Central memory CD8-positive, alpha-beta T cell (primary cell): ENCODE measurements around the gene AGR3.
A peak's percentile ranks its signal among the peaks of the same experiment; 100 is the strongest.

Experiments used
- ATAC-seq: fragments of 150-1000 bp; cut with Tn5 transposase; replicated peaks from 2 replicates; pipeline ENCODE4 v1.10.0; 2022; ENCODE audit warnings: mild to moderate bottlenecking, moderate FRiP score, moderate number of reproducible peaks; ENCODE audit not compliant: poor library complexity, severe bottlenecking; ENCODE audit errors: extremely low read depth
- DNase-seq, 2 donors: peaks; one replicate each; pipeline ENCODE4 v3.0.0; 2021; ENCODE audit warnings: low spot score in 2 of 2
- H3K27ac Mint-ChIP-seq: one replicate; pipeline ENCODE4 v1.8.0; 2022; ENCODE audit warnings: low read depth, mild to moderate bottlenecking, moderate library complexity, mixed read lengths
- H3K27me3 Mint-ChIP-seq: one replicate; pipeline ENCODE4 v1.8.0; 2022; ENCODE audit warnings: mixed read lengths
- H3K36me3 Mint-ChIP-seq: one replicate; pipeline ENCODE4 v1.8.0; 2022; ENCODE audit warnings: mild to moderate bottlenecking, moderate library complexity, mixed read lengths; ENCODE audit not compliant: insufficient read depth
- H3K4me1 Mint-ChIP-seq: one replicate; pipeline ENCODE4 v1.8.0; 2022; ENCODE audit warnings: mixed read lengths
- H3K4me3 Mint-ChIP-seq: one replicate; pipeline ENCODE4 v1.8.0; 2022; ENCODE audit warnings: mild to moderate bottlenecking, moderate library complexity, mixed read lengths
- H3K9me3 Mint-ChIP-seq: one replicate; pipeline ENCODE4 v1.8.0; 2022; ENCODE audit warnings: mixed read lengths

The AGR3 gene

GRCh38 chr7:16881844-16882243, at the start of gene AGR3:
AGR3 (minus strand) TSS chr7:16881983; CDS start chr7:16878618, 3,365 bp downstream.
- Mint-ChIP-seq H3K27ac (no peak within 1 kb of the TSS), H3K4me1 (no peaks in the 10 kb centered on the region), H3K9me3 (no peaks in the 10 kb centered on the region)

DNA sequence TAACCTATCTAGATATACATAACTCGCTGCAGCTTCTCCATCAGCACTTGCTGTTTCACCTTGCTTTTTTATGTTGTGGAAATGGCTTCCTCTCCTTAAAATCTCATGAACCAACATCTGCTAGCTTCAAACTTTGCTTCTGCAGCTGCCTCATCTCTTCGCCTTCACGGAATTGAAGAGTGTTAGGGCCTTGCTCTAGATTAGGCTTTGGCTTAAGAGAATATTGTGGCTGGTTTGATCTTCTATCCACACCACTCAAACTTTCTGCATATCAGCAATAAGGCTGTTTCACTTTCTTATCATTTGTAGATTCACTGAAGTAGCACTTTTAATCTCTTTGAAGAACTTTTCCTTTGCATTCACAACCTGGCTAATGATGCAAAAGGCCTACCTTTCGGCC, 49.2 kb upstream of the AGR3 start:
- no peak for ATAC-seq
- Mint-ChIP-seq H3K4me1 (peaks cover 11% of the 10 kb centered on the region), H3K27ac (no peak overlapping the region), H3K9me3 (no peaks in the 10 kb centered on the region), H3K27me3 (no peaks in the 10 kb centered on the region), H3K4me3 (no peak overlapping the region), H3K36me3 (no peaks in the 10 kb centered on the region)
- no peak for DNase-seq

More at GRCh38 chr7:16881844-16882243, at the start of gene AGR3:
- Mint-ChIP-seq H3K36me3 (no peaks in the 10 kb centered on the region), H3K27me3 (peaks cover 9% of the 10 kb centered on the region), H3K4me3 (no peak within 1 kb of the TSS)
- ATAC-seq: no peak
- DNase-seq: no peak

- peaks cover 11% of the 10 kb centered on the region for H3K4me1 Mint-ChIP-seq
- no peak for ATAC-seq
These were observed 47.5 kb upstream of the AGR3 start for GRCh38 chr7:16929146-16929762.

DNA sequence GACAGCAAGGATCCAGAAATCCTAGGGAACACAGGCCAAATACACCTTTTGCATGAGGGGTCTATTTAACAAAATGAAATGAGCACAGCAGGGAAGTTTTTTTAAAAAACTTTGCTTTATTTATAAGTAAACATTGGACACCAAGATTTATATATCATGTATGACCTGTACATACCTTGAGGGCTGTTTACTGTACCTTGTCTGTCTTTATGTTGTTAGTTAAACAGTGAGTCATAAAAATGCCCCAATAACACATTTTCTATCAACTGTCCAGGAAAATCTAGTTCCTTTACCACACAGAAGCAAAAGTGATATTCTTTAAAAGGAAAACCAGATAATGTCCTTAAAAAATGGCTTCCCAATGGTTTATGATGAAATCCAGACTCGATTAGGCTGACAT, 45.1 kb upstream of the AGR3 start:
- DNase-seq (no peak), ATAC-seq (no peak)
- no peaks in the 10 kb centered on the region for H3K9me3 Mint-ChIP-seq
- H3K4me3 Mint-ChIP-seq: no peak overlapping the region
- peaks cover 3% of the 10 kb centered on the region for H3K36me3 Mint-ChIP-seq
- H3K27ac Mint-ChIP-seq: no peak overlapping the region
- no peaks in the 10 kb centered on the region for H3K27me3 Mint-ChIP-seq
- H3K4me1 Mint-ChIP-seq: no peaks in the 10 kb centered on the region

More at GRCh38 chr7:16929146-16929762, 47.5 kb upstream of the AGR3 start:
- Mint-ChIP-seq H3K36me3 (peaks cover 3% of the 10 kb centered on the region), H3K27ac (no peak overlapping the region), H3K9me3 (no peaks in the 10 kb centered on the region), H3K27me3 (no peaks in the 10 kb centered on the region), H3K4me3 (no peak overlapping the region)
- no peak for DNase-seq

DNA sequence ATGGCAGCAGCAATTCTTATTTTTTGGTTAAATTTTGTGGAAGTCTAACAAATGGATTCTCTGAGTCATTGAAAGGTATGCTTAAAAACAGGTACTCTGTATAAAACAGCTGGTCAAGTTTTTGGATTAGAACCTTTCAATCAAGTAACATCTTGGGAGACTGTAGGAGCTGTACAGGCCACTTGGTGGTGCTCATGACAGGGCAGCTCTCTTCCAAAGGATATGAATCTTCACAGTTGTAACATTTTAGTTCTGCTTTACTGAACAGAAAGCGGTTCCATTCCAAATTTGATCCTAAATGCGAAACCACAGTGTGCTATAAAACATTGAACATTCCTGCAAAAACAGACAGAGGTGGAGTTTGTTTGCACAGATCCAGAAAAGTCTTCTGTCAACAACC, 44.5 kb upstream of the AGR3 start:
- Mint-ChIP-seq H3K4me1 (no peaks in the 10 kb centered on the region), H3K4me3 (no peak overlapping the region), H3K9me3 (no peaks in the 10 kb centered on the region), H3K27ac (no peak overlapping the region), H3K27me3 (no peaks in the 10 kb centered on the region), H3K36me3 (peaks cover 3% of the 10 kb centered on the region)
- DNase-seq: no peak
- ATAC-seq: peak; percentile 56

DNA sequence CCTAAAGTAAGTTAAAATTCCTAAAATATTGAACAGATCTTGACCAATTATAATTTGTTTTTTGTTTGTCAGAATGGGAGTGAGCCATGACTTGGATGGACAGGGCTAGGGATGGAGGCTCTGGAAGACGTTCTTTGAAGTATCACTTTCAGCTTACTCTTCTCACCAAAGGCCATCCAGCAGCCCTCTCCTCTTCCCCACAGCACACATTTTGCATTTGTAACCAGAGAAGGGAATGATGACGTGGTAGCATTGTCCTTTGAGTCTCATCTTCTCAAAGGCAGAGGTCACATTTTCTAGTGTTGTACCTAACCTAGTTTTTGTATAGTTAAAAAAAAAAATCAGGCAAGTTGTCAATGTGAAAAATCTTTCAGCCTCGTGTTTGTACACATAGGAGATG, 43.8 kb upstream of the AGR3 start:
- H3K9me3 Mint-ChIP-seq: no peaks in the 10 kb centered on the region
- H3K4me3 Mint-ChIP-seq: no peak overlapping the region
- DNase-seq: no peak
- peaks cover 3% of the 10 kb centered on the region for H3K36me3 Mint-ChIP-seq
- no peaks in the 10 kb centered on the region for H3K4me1 Mint-ChIP-seq
- H3K27me3 Mint-ChIP-seq: no peaks in the 10 kb centered on the region
- ATAC-seq: no peak
- H3K27ac Mint-ChIP-seq: no peak overlapping the region

DNA sequence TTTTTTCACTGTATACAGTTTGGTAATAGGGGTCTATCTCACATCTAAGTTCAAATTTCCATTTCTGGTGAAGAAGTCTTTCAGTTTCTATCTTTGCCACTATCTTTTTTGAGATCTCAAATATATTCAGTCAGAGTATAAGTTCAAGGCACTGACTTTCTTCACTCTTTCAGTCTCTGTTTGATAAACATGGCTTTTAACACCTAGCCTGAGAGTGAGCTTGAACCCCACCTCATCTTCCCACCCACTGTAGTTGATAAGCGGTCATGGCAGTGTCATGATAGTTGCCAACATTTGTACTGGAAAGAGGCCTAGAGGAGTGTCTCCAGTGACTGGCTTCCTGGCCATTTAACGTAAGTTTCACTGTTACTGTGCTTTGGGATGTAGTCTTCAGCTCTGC, 41.2 kb upstream of the AGR3 start:
- peaks cover 3% of the 10 kb centered on the region for H3K36me3 Mint-ChIP-seq
- H3K9me3 Mint-ChIP-seq: no peaks in the 10 kb centered on the region
- no peak overlapping the region for H3K27ac Mint-ChIP-seq
- no peak for ATAC-seq
- no peak overlapping the region for H3K4me3 Mint-ChIP-seq
- no peak for DNase-seq
- no peaks in the 10 kb centered on the region for H3K27me3 Mint-ChIP-seq
- H3K4me1 Mint-ChIP-seq: no peaks in the 10 kb centered on the region

- no peaks in the 10 kb centered on the region for H3K4me1 Mint-ChIP-seq
- no peaks in the 10 kb centered on the region for H3K9me3 Mint-ChIP-seq
- DNase-seq (no peak), ATAC-seq (no peak)
- H3K27me3 Mint-ChIP-seq: no peaks in the 10 kb centered on the region
- H3K4me3 Mint-ChIP-seq: no peak overlapping the region
- no peak overlapping the region for H3K27ac Mint-ChIP-seq
- peaks cover 3% of the 10 kb centered on the region for H3K36me3 Mint-ChIP-seq
These were observed 40.0 kb upstream of the AGR3 start for GRCh38 chr7:16921644-16922257.

GRCh38 chr7:16921151-16921550, 39.4 kb upstream of the AGR3 start:
- ATAC-seq (no peak), DNase-seq (no peak)
- Mint-ChIP-seq H3K27ac (no peak overlapping the region), H3K36me3 (peaks cover 3% of the 10 kb centered on the region), H3K4me3 (no peak overlapping the region), H3K9me3 (no peaks in the 10 kb centered on the region), H3K4me1 (no peaks in the 10 kb centered on the region), H3K27me3 (no peaks in the 10 kb centered on the region)

DNA sequence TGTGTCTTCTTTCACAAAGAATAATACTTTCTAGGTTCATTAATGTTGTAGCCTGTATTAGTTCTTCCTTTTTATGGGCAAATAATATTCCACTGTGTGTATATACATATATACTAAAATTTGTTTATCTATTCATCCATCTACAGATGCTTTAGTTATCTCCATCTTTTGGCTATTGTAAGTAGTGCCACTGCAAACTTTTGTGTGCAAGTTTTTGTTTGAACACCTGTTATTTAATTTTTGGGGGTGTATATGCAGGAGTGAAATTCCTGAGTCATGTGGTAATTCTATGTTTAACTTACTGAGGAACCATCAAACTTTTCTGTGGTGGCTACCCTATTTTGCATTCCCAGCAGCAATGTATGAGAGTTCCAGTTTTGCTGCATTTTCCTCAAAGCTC, 37.7 kb upstream of the AGR3 start:
- DNase-seq (no peak), ATAC-seq (no peak)
- peaks cover 1% of the 10 kb centered on the region for H3K36me3 Mint-ChIP-seq
- H3K9me3 Mint-ChIP-seq: no peaks in the 10 kb centered on the region
- H3K4me3 Mint-ChIP-seq: no peak overlapping the region
- no peaks in the 10 kb centered on the region for H3K4me1 Mint-ChIP-seq
- no peak overlapping the region for H3K27ac Mint-ChIP-seq
- H3K27me3 Mint-ChIP-seq: no peaks in the 10 kb centered on the region

GRCh38 chr7:16918288-16918895, 36.6 kb upstream of the AGR3 start:
- no peak for ATAC-seq
- DNase-seq: no peak
- no peaks in the 10 kb centered on the region for H3K4me1 Mint-ChIP-seq

DNA sequence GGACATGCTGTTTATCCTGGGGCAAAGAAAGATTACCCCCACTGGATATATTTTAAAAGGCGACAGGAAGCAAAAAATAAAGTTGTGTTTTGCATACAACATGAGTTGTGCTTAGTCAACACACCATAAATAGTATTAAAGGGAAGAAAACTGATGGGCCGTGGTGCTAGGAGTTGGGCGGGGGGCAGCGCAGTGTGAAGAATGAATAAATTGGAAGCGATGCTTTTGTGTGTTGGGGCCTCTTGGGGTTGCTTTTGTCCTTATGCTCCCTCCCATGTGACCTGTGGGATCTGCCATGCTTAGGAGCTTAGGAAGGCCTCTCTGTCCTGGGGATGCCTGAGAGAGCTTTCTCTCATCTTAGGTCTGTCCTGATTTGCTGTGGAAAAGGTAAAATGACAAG, 35.0 kb upstream of the AGR3 start:
- Mint-ChIP-seq H3K4me1 (no peaks in the 10 kb centered on the region), H3K27me3 (peaks cover 5% of the 10 kb centered on the region), H3K27ac (no peak overlapping the region), H3K4me3 (no peak overlapping the region), H3K9me3 (no peaks in the 10 kb centered on the region), H3K36me3 (no peaks in the 10 kb centered on the region)
- DNase-seq (no peak), ATAC-seq (no peak)

More at GRCh38 chr7:16918288-16918895, 36.6 kb upstream of the AGR3 start:
- Mint-ChIP-seq H3K9me3 (no peaks in the 10 kb centered on the region), H3K4me3 (no peak overlapping the region), H3K27ac (no peak overlapping the region), H3K36me3 (no peaks in the 10 kb centered on the region), H3K27me3 (no peaks in the 10 kb centered on the region)

DNA sequence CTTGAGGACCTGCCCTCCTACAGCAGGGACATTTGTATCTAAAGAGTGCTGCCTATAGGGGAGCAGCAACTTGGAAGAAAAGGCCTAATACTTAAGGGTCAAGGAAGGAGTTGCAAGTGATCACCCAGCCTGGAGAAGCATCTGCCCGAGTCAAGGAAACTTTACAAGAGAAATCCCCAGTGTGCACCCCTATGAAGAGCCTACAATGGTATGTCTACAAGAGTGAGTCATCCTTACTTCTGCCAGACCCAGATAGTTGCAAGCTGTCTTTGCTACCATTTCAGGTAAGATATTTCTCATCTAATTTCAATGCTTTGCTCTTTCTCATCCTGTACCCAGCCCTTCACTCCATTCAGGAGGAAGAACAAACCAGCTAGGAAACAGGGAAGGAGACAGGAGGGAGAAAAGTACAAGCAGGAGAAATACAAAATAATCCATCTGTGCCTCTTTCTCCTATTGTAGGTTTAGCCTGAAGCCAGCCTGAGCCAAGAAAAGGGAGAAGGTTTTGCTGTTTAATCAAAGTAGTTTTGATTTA, 34.4 kb upstream of the AGR3 start:
- Mint-ChIP-seq H3K27me3 (peaks cover 11% of the 10 kb centered on the region), H3K4me3 (no peak overlapping the region), H3K9me3 (no peaks in the 10 kb centered on the region), H3K27ac (no peak overlapping the region), H3K36me3 (no peaks in the 10 kb centered on the region), H3K4me1 (no peaks in the 10 kb centered on the region)
- ATAC-seq (no peak), DNase-seq (no peak)
